RWPE2 (cell line): ENCODE data around the gene PRKG1.

Source experiments
- ATAC-seq: fragments of 200-7000 bp; cut with Tn5 transposase; 3 replicates; pipeline ENCODE4 v1.9.1; 2021; ENCODE audit warnings: low read depth
- DNase-seq: peaks from one replicate; pipeline ENCODE4 v3.0.0-alpha.2; 2020; ENCODE audit warnings: low spot score
- H3K27ac ChIP-seq: fragments of 450-650 bp; 2 replicates; pipeline ENCODE4 v1.5.1; 2017; ENCODE audit warnings: mild to moderate bottlenecking; ENCODE audit not compliant: poor library complexity, severe bottlenecking
- H3K27me3 ChIP-seq: fragments of 250-450 bp; sonication (Bioruptor Pico); 2 replicates; pipeline ENCODE4 v1.5.1; 2021; ENCODE audit warnings: mild to moderate bottlenecking, moderate library complexity; ENCODE audit not compliant: insufficient read depth, poor library complexity, severe bottlenecking
- H3K36me3 ChIP-seq: fragments of 250-450 bp; sonication (Bioruptor Pico); 2 replicates; pipeline ENCODE4 v1.5.1; 2020; ENCODE audit warnings: low read depth, mild to moderate bottlenecking, moderate library complexity
- H3K4me1 ChIP-seq: fragments of 250-450 bp; sonication (Bioruptor Pico); 2 replicates; pipeline ENCODE4 v1.5.1; 2021; ENCODE audit warnings: mild to moderate bottlenecking, moderate library complexity; ENCODE audit not compliant: insufficient read depth, poor library complexity, severe bottlenecking
- H3K4me3 ChIP-seq: fragments of 250-450 bp; sonication (Bioruptor Pico); 2 replicates; pipeline ENCODE4 v1.5.1; 2021; ENCODE audit warnings: mild to moderate bottlenecking, moderate library complexity; ENCODE audit not compliant: severe bottlenecking
- H3K9me3 ChIP-seq: fragments of 250-450 bp; sonication (Bioruptor Pico); 2 replicates; pipeline ENCODE4 v1.5.1; 2021; ENCODE audit warnings: mild to moderate bottlenecking, moderate library complexity; ENCODE audit not compliant: severe bottlenecking
- CTCF ChIP-seq: fragments of 450-650 bp; IDR thresholded peaks from one replicate; pipeline ENCODE4 v1.5.1; 2017; ENCODE audit warnings: mild to moderate bottlenecking, moderate library complexity; ENCODE audit not compliant: poor library complexity, severe bottlenecking

The PRKG1 gene

GRCh38 chr10:51643734-51644133, 569.4 kb downstream of the PRKG1 start:
- DNase-seq (no peak), ATAC-seq (no peak)
- H3K9me3 ChIP-seq = no peaks in the 10 kb centered on the region
- H3K27me3 ChIP-seq = peaks cover 17% of the 10 kb centered on the region
- H3K36me3 ChIP-seq = no peaks in the 10 kb centered on the region
- TF ChIP-seq CTCF = no peak
- H3K27ac ChIP-seq = no peak overlapping the region
- no peaks in the 10 kb centered on the region for H3K4me1 ChIP-seq
- H3K4me3 ChIP-seq = no peak overlapping the region

GRCh38 chr10:51649064-51649463, 574.8 kb downstream of the PRKG1 start:
- Histone ChIP-seq H3K36me3 (no peaks in the 10 kb centered on the region), H3K4me1 (no peaks in the 10 kb centered on the region), H3K27me3 (peaks cover 3% of the 10 kb centered on the region), H3K9me3 (no peaks in the 10 kb centered on the region), H3K27ac (no peak overlapping the region), H3K4me3 (no peak overlapping the region)
- no peak for TF ChIP-seq CTCF
- ATAC-seq (no peak), DNase-seq (no peak)

- no peak for TF ChIP-seq CTCF
- no peak overlapping the region for H3K27ac ChIP-seq
- peak; percentile 54 for ATAC-seq
- H3K9me3 ChIP-seq = no peaks in the 10 kb centered on the region
- H3K27me3 ChIP-seq = no peaks in the 10 kb centered on the region
- DNase-seq = no peak
- H3K4me1 ChIP-seq = no peaks in the 10 kb centered on the region
- no peak overlapping the region for H3K4me3 ChIP-seq
- no peaks in the 10 kb centered on the region for H3K36me3 ChIP-seq
Observed at GRCh38 chr10:51651063-51651462, 576.8 kb downstream of the PRKG1 start.

GRCh38 chr10:51653025-51653424, 578.7 kb downstream of the PRKG1 start:
- Histone ChIP-seq H3K4me1 (no peaks in the 10 kb centered on the region), H3K9me3 (no peaks in the 10 kb centered on the region)
- no peak for ATAC-seq

More at GRCh38 chr10:51653025-51653424, 578.7 kb downstream of the PRKG1 start:
- no peak overlapping the region for H3K27ac ChIP-seq
- no peak overlapping the region for H3K4me3 ChIP-seq
- DNase-seq = no peak
- no peaks in the 10 kb centered on the region for H3K36me3 ChIP-seq
- no peak for TF ChIP-seq CTCF
- H3K27me3 ChIP-seq = no peaks in the 10 kb centered on the region
